ENCODE results near the gene DCP1B.

The DCP1B gene

DNA sequence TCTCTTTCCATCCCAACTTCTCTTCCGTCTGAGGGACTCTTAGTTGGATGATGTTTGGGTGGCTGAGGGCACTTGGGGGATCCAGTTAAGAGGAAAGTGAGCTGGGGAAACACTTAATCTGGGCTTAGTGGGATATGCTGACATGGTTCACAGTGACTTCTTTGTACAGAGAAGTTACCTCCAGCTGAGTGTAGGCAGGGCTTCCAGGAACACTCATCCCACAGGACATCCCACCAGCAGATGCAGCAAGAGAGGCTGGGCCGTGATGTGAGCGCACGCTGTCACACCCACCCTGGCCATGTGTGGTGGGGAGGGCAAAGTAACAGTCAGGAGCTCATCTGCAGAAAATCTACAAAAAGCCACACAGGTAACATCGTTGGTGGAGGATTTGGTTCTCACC is 85.0 kb downstream of the DCP1B start:
- in situ Hi-C loops (cut with HindIII; ENCODE audit: low sequenced_read_pairs), result no loop called here
- DNase-seq (ENCODE audit: low read depth, low spot score), result no peak
- no peak for TF ChIP-seq CTCF (IDR thresholded peaks at IDR 0.05; ENCODE audit: low read depth, low read length)
- H3K4me3 ChIP-seq (ENCODE audit: low read depth, low read length), result no peak overlapping the region

DNA sequence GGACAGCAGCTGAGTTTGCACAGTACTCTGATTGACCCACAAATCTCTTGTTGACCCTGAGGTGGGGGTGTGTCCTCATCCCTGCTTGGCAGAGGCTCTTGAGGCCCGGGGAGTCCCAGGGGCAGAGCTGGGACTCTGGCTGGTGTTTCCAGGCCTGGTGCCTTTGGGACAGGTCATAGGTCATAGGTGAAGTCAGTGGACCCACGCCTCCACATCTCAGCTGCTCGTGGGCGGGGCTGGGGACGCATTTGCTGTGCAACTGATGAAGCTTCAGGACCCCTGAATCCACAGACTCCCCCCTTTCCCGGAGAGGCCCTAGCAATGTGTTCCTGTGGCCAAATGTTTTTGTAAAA is 85.4 kb downstream of the DCP1B start:
- no peak for DNase-seq (ENCODE audit: low read depth, low spot score)
- no peak for TF ChIP-seq CTCF (IDR thresholded peaks at IDR 0.05; ENCODE audit: low read depth, low read length)
- no peak overlapping the region for H3K4me3 ChIP-seq (ENCODE audit: low read depth, low read length)
- in situ Hi-C loops (cut with HindIII; ENCODE audit: low sequenced_read_pairs), result no loop called here

GRCh38 chr12:1918081-1918883 is 86.0 kb downstream of the DCP1B start, which contains the start of gene CACNA2D4:
CACNA2D4 (minus strand) TSS chr12:1918652; CDS start chr12:1918473, 179 bp downstream.
- DNase-seq (ENCODE audit: low read depth, low spot score), result no peak
- H3K4me3 ChIP-seq (ENCODE audit: low read depth, low read length), result no peak within 1 kb of the TSS
- TF ChIP-seq CTCF (IDR thresholded peaks at IDR 0.05; ENCODE audit: low read depth, low read length), result no peak
- in situ Hi-C loops (cut with HindIII; ENCODE audit: low sequenced_read_pairs), result no loop called here

GRCh38 chr12:1917172-1918070 is 86.8 kb downstream of the DCP1B start:
- no peak for DNase-seq (ENCODE audit: low read depth, low spot score)
- TF ChIP-seq CTCF (IDR thresholded peaks at IDR 0.05; ENCODE audit: low read depth, low read length), result no peak
- no peak overlapping the region for H3K4me3 ChIP-seq (ENCODE audit: low read depth, low read length)
- in situ Hi-C loops (cut with HindIII; ENCODE audit: low sequenced_read_pairs), result no loop called here

DNA sequence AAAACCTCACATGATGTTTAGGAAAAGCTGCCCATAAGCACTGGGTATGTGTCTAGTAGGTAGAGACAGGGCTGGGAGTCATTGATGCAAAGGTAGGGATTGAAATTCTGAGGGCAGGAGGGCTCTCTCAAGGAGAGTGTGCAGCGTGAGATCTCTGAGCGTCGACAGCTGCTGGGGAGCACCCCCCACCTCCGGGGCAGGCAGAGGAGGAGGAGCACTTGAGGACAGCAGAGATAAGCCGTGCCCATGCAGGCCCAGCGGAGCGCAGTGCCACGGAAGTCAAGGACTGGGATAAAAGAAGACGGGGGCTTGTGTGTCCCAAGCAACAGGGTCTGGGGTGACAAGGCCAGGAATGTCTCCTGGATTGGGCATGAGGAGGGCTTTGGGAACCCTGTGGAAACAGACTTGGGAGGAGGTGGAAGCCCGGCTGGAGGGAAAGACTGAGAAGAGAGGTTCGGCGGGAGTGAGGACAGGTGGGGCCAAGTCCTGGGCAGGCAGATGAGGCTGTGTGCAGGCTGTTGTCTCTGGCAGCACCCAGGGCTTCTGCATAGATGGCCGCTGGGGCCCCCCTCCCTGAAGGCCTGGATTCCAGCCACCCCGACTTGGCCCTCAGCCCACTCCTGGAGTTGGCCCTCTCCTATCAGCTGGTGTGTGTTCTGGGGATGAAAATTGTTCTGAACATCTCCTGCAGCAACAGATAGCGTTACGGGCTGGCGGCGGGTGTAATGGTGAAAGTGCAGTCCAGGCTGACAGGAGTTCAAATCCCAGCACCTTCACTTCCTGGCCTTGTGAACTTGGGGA is 87.7 kb downstream of the DCP1B start:
- H3K4me3 ChIP-seq (ENCODE audit: low read depth, low read length), result no peak overlapping the region
- in situ Hi-C loops (cut with HindIII; ENCODE audit: low sequenced_read_pairs), result no loop called here
- TF ChIP-seq CTCF (IDR thresholded peaks at IDR 0.05; ENCODE audit: low read depth, low read length), result no peak
- DNase-seq (ENCODE audit: low read depth, low spot score), result no peak
